Small intestine (tissue), 7 donors: ENCODE measurements around the gene GSE1. TPM values are rescaled to one million over a fixed set of nuclear protein-coding genes. Genes with fewer than 3 reads are reported as not detected.

Experiments used
- DNase-seq, 2 donors: peaks; one replicate each; pipeline versions ENCODE4 v3.0.0 to v3.0.0-alpha.2; 2013
- FAIRE-seq: peaks from 2 replicates; lab custom pipeline; 2012; peaks lifted over from hg19 to GRCh38; lab: Jason Lieb, UNC
- H3K27ac ChIP-seq, 3 donors: one replicate each; pipeline ENCODE4 v1.5.1; 2013; ENCODE audit warnings: low read length in 2 of 3, mild to moderate bottlenecking in 2 of 3, control low read depth in 1 of 3, inconsistent platforms in 1 of 3, low read depth in 1 of 3, moderate library complexity in 1 of 3
- H3K27me3 ChIP-seq, 3 donors: one replicate each; pipeline ENCODE4 v1.6.1; 2013; ENCODE audit warnings: low read length in 3 of 3, inconsistent platforms in 1 of 3; ENCODE audit not compliant: control insufficient read depth in 3 of 3, insufficient read depth in 3 of 3
- H3K36me3 ChIP-seq, 3 donors: one replicate each; pipeline ENCODE4 v1.6.1; 2013; ENCODE audit warnings: low read length in 3 of 3, inconsistent platforms in 1 of 3, low read depth in 1 of 3, mild to moderate bottlenecking in 1 of 3, moderate library complexity in 1 of 3; ENCODE audit not compliant: control insufficient read depth in 3 of 3, insufficient read depth in 2 of 3
- H3K4me1 ChIP-seq, 3 donors: one replicate each; pipeline ENCODE4 v1.6.1; 2013; ENCODE audit warnings: low read length in 2 of 3, inconsistent platforms in 1 of 3, low read depth in 1 of 3, mild to moderate bottlenecking in 1 of 3, moderate library complexity in 1 of 3; ENCODE audit not compliant: control insufficient read depth in 3 of 3, insufficient read depth in 2 of 3
- H3K4me3 ChIP-seq, 3 donors: one replicate each; pipeline ENCODE4 v1.5.1; 2013; ENCODE audit warnings: low read length in 3 of 3, control low read depth in 1 of 3, inconsistent platforms in 1 of 3, low read depth in 1 of 3, mild to moderate bottlenecking in 1 of 3, moderate library complexity in 1 of 3
- H3K9me3 ChIP-seq, 2 donors: one replicate each; pipeline ENCODE4 v1.6.1; 2013; ENCODE audit warnings: low read depth in 1 of 2, low read length in 1 of 2; ENCODE audit not compliant: control insufficient read depth in 2 of 2, insufficient read depth in 1 of 2
- WGBS, 3 donors: extraction: QIAGEN DNeasy Blood & Tissue Kit; methylation state at CpG; one replicate each; pipeline ENCODE4 v1.1.7; 2013; 5-methylcytosine and 5-hydroxymethylcytosine counted together
- polyA plus RNA-seq, 4 donors: library from polyadenylated mRNA; stranded (reverse) in 3 of 4; unstranded in 1 of 4; fragments of 200-250 nt in 3 of 4; fragments of 120-200 nt in 1 of 4; gene quantifications; one replicate each; pipeline versions ENCODE4 v1.2.1 to v1.2.3, GENCODE V29; 2013
- donor health status: healthy with polysubstance abuse.
- donor health status: control.
- donor health status: control.
- donor health status: Bipolar disorder and iron deficiency.
- donor health status: healthy.

The GSE1 gene
- polyA plus RNA-seq, 4 donors = 9.2 to 96.1 (median 17.7) TPM

DNA sequence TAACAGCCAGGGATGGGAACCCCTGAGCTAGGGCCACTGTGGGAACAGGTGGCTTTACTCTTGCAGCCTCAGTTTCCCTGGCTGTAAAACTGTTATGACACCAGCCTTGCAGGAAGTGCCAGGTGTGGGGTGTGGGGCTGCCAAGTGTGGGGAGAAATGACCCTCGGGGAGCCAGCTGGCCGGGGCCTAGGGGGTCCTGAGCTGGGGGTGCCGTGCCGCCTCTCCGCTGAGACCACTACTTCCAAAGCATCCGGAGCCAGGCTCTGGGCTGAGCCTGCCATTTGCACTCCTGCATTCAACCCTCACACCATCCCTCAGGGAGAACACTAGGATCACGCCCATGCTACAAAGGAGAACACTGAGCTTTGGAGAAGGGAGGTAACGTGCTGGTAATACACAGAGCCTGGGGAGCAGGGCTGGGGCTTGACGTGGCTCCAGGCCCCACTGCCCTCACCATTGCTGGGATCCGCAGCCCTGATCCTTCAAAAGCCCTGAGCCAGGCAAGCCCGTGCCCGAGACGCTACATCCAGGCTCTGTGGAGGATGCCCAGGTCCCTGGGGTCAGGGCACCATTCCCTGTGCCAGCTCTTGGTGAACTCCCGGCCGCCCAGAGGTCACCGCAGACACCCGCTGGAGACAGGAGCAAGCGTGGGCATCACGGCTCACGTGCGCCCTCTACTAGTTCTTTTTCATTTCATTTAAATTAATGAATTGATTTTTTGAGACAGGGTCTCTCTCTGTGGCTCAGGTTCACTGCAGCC is 104.5 kb downstream of the GSE1 start:
- DNase-seq = peak; percentile 72 to 80
- peaks cover 0 to 17% (median 2%) of the 10 kb centered on the region in 3 donors for H3K4me1 ChIP-seq
- no peak overlapping the region for H3K27ac ChIP-seq
- no peak overlapping the region for H3K4me3 ChIP-seq
- peaks cover 0 to 15% (median 0%) of the 10 kb centered on the region in 3 donors for H3K27me3 ChIP-seq
- no peak for FAIRE-seq
- WGBS, 3 donors = 20 to 40% (median 34%) methylated on average over 19 to 21 of the region's 21 CpGs
- peaks cover 0 to 3% (median 0%) of the 10 kb centered on the region in 3 donors for H3K36me3 ChIP-seq
- peaks cover 0 to 2% of the 10 kb centered on the region in 2 donors for H3K9me3 ChIP-seq

DNA sequence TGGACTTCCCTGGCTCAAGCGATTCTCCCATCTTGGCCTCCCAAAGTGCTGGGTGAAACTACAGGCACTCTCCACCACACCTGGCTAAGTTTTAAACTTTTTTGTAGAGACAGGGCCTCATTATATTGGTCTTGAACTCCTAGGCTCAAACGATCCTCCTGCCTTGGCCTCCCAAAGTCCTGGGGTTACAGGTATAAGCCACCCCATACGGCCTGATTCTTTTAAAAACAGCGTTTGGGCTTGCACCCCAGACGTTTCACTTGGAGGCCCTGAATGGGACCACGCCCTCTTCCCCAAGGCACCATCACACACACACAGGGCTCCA is 105.0 kb downstream of the GSE1 start:
- H3K4me3 ChIP-seq = no peak overlapping the region
- no peak for FAIRE-seq
- no peaks in the 10 kb centered on the region for H3K9me3 ChIP-seq
- H3K27ac ChIP-seq = no peak overlapping the region
- peaks cover 0 to 3% (median 0%) of the 10 kb centered on the region in 3 donors for H3K36me3 ChIP-seq
- DNase-seq = no peak
- peaks cover 0 to 15% (median 0%) of the 10 kb centered on the region in 3 donors for H3K27me3 ChIP-seq
- peaks cover 0 to 19% (median 2%) of the 10 kb centered on the region in 3 donors for H3K4me1 ChIP-seq
- 23 to 42% (median 28%) methylated on average over 6 of the region's 6 CpGs for WGBS, 3 donors

DNA sequence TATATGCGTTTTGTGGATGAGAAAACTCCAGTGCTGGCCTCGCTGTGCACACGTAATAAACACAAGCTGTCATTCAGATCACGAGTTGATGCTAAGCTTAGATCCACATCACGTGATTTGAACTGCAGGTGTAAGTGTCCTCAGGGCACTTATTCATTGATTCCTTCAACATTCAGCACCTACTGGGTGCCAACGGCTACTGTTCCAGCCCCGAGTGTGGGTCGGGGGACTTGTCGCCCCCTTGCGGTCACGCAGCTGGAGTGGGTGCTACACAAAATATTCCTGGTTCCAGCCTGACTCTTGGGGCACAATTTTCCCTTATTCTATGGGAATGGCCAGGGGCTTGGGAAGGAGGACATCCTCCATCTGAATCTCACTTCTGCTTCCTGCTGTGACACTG is 105.6 kb downstream of the GSE1 start:
- WGBS, 3 donors = 19 to 43% (median 27%) methylated on average over 11 of the region's 11 CpGs
- Histone ChIP-seq H3K4me3 (no peak overlapping the region), H3K27me3 (peaks cover 0 to 15% (median 0%) of the 10 kb centered on the region in 3 donors), H3K4me1 (peaks cover 0 to 23% (median 2%) of the 10 kb centered on the region in 3 donors), H3K9me3 (no peaks in the 10 kb centered on the region), H3K27ac (no peak overlapping the region), H3K36me3 (peaks cover 0 to 3% (median 0%) of the 10 kb centered on the region in 3 donors)
- FAIRE-seq (no peak), DNase-seq (peak; percentile 37 to 51)

DNA sequence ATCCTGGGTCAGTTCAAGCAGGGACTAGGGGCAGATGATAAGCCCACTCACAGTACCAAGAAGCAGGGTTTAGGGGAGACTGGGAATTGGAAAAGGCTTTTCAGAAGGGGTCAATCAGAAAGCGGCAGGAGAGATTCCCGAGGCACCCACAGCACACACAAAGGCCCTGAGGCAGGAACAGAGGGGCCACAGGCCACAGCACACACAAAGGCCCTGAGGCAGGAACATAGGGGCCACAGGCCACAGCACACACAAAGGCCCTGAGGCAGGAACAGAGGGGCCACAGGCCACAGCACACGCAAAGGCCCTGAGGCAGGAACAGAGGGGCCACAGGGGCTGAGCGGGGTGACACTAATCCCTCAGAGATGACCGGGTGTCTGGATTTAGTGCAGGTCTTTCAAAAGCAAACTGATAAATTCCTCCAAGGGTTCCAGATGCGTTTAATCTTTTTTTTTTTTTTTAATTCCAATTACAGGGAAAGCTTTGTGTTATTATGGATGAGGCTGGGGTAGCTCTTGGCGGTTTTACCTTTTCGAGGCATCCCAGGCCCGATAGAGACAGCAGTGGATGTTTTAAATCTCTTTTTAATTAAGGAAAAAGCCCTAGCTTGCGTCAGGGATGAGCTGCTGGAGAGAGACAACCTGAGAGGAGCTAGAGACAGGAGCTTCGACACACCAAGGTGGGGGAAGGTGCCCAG is 106.6 kb downstream of the GSE1 start:
- peaks cover 0 to 33% (median 2%) of the 10 kb centered on the region in 3 donors for H3K4me1 ChIP-seq
- H3K27ac ChIP-seq = no peak overlapping the region
- FAIRE-seq (no peak), DNase-seq (no peak)
- H3K36me3 ChIP-seq = peaks cover 0 to 3% (median 0%) of the 10 kb centered on the region in 3 donors
- H3K4me3 ChIP-seq = no peak overlapping the region
- H3K9me3 ChIP-seq = no peaks in the 10 kb centered on the region
- H3K27me3 ChIP-seq = peaks cover 0 to 15% (median 0%) of the 10 kb centered on the region in 3 donors
- WGBS, 3 donors = 63 to 91% (median 65%) methylated on average over 11 of the region's 11 CpGs

DNA sequence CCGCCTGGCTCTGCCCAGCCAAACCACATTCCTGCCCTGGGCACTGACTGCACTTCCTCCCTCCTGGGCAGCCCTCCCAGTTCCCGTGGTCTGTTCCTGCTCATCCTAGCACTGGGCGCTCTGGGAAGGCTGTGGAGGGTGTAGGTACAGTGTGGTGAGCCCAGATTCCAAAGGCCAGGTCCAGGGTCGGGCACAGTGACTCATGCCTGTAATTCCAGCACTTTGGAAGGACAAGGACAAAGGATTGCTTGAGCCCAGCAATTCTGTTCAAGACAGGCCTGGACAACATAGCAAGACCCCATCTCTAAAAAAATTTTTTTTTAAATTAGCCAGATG is 107.1 kb downstream of the GSE1 start:
- Histone ChIP-seq H3K27me3 (peaks cover 0 to 13% (median 0%) of the 10 kb centered on the region in 3 donors), H3K36me3 (peaks cover 0 to 3% (median 0%) of the 10 kb centered on the region in 3 donors), H3K27ac (no peak overlapping the region), H3K4me3 (no peak overlapping the region), H3K4me1 (peaks cover 0 to 37% (median 2%) of the 10 kb centered on the region in 3 donors), H3K9me3 (no peaks in the 10 kb centered on the region)
- 23 to 72% (median 42%) methylated on average over 4 of the region's 4 CpGs for WGBS, 3 donors
- FAIRE-seq = no peak
- peak; percentile 56 to 94 for DNase-seq

DNA sequence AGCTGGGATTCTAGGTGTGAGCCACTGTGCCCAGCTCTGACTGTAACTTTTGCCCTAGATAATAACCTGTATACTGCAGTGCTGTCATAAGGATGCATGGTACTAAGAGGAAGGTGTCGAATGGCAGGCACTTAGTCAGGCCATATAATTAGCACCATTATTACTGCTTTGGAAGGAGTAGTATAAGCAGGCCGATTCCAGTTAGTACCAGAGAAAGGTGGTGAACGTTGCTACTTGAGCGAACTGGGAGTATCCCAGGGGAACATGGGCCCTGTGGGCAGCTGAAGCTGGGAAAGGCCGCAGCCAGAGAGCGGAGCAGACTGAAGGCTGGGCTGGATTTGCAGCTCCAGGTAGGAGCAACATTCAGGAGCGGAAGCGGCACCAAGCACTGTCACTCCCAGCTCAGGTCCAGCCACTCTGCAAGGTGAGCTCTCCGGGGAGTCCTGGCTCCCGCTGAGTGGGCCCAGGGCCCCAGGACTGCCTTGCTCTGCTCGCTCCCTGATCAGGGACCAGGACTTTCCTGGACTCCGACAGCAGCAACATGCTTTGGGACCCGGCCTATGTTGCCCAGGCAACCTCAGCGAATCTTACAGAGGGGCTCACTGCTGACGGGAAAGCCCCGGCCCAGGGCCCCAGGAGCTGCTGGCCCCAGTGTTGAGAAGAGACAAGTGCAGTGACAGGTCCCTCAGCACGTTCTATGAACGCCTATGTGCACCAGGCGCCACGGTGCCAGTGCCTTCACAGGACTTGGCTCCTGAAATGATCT is 109.2 kb downstream of the GSE1 start:
- WGBS, 3 donors = 92 to 94% (median 93%) methylated on average over 20 of the region's 20 CpGs
- Histone ChIP-seq H3K4me1 (peaks cover 0 to 37% (median 2%) of the 10 kb centered on the region in 3 donors), H3K27ac (peak overlapping the region in 1 of 3 donors; percentile 16), H3K4me3 (no peak overlapping the region), H3K27me3 (no peaks in the 10 kb centered on the region), H3K36me3 (peaks cover 0 to 17% (median 0%) of the 10 kb centered on the region in 3 donors), H3K9me3 (no peaks in the 10 kb centered on the region)
- no peak for FAIRE-seq
- no peak for DNase-seq

DNA sequence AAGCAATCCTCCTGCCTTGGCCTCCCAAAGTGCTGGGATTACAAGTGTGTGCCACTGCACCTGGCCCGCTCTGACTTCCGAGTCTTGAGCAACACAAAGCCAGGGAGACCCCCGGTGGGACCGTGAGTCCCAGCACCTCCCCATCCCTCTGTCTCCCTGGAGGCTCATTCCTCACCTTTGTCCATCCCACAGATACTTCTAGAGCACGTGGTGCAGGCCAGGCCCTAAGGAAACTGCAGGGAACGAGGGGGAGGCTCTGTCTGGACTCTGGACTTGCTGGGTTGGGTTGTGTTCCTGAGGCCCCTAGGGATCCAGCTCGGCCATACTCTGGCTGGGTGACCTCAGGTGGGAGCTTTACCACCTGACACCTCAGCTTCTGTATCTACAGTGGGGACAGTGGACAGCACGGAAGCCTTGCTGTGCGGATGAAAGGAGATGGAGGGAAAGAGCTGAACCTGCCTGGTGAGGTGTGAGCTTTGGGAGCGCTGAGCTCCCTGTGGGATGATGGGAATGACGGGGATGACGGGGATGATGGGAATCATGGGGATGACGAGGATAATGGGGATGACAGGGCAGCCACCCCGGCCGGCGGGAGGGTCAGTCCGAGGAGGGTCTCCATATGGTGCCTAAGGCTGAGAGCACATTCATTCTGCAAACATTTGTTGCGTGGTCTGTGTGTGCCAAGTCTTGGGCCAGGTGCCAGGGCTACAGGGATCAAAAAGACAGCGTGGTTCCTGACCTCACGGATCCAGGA is 111.2 kb downstream of the GSE1 start:
- H3K36me3 ChIP-seq = peaks cover 0 to 17% (median 0%) of the 10 kb centered on the region in 3 donors
- peak; percentile 47 to 89 for DNase-seq
- H3K4me1 ChIP-seq = peaks cover 0 to 26% (median 0%) of the 10 kb centered on the region in 3 donors
- H3K4me3 ChIP-seq = no peak overlapping the region
- H3K27me3 ChIP-seq = no peaks in the 10 kb centered on the region
- H3K27ac ChIP-seq = peak overlapping the region in 1 of 3 donors; percentile 56
- no peaks in the 10 kb centered on the region for H3K9me3 ChIP-seq
- 52 to 79% (median 70%) methylated on average over 20 of the region's 20 CpGs for WGBS, 3 donors
- FAIRE-seq = no peak
